Choroid plexus epithelial cell (primary cell): ENCODE measurements around the gene CDH5.

Source experiments
- DNase-seq: peaks from one replicate; pipeline ENCODE4 v3.0.0-alpha.2; 2010; ENCODE audit warnings: low read depth
- H3K4me3 ChIP-seq: 2 replicates; pipeline ENCODE4 v1.5.1; 2011; ENCODE audit warnings: low read depth, mild to moderate bottlenecking, control low read depth, low read length, moderate library complexity
- CTCF ChIP-seq: conservative IDR thresholded peaks from 2 replicates; pipeline ENCODE4 v1.5.1; 2011; ENCODE audit warnings: low read depth, mild to moderate bottlenecking, control low read depth, inconsistent platforms, low read length, moderate library complexity

CDH5 gene

GRCh38 chr16:66337463-66338188 lies 28.9 kb upstream of the CDH5 start:
- H3K4me3 ChIP-seq, result no peak overlapping the region
- DNase-seq, result no peak
- no peak for TF ChIP-seq CTCF

DNA sequence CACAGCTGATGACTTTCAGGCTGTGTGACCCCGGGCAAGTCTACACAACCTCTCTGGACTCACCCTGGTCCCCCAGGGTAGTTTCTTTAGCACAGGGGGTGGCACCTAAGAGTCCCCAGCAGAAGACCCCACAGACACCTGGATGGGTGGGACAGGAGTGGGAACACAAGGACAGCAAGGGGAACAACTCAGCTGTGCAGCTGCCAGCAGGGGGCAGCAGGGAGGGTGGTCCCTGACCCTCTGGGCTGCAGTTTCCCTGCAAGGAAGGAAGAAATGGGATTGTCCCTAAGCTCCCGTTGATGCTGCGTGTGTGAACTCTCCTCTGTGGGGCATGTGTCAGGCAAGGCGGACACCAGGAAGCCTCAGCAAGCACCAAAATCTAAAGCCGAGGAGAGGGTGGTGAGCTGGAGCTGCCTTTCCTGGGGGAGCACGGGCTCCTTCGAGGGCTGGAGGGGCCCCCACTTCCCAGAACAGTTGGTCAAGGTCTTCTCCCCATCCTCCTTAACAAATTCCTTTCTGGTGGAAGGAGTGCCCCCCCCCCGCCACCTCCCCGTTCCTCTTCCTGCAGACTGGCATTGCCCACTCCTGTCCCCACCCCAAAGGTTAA lies 24.1 kb upstream of the CDH5 start:
- peak; percentile 32 for DNase-seq
- peak; percentile 84 for TF ChIP-seq CTCF
- H3K4me3 ChIP-seq, result no peak overlapping the region

DNA sequence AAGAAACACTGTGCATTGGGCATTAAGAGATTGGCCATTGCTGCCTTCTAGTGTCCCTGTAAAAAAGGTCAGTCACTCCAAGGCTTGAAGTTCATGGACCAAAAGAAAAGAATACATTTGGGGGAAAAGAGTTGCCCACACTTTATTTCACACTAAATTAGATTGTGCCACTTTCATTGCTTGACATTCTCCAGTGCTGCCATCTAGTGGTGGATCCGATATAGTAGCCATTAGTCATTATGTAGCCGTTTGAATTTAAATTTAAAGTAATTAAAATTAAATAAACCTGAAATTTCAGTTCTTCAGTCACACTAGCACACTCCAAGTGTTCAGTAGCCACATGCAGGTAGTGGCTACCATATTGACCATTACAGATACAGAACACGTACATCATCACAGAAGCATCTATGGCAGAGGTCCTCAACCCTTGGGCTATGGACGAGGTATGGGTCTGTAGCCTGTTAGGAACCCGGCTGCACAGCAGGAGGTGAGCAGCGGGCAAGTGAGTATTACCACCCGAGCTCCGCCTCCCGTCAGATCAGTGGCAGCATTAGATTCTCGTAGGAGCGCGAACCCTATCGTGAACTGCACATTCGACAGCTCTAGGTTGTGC lies 21.9 kb upstream of the CDH5 start:
- H3K4me3 ChIP-seq, result no peak overlapping the region
- DNase-seq, result peak; percentile 68

GRCh38 chr16:66346221-66346620 lies 20.3 kb upstream of the CDH5 start:
- TF ChIP-seq CTCF, result no peak
- H3K4me3 ChIP-seq, result no peak overlapping the region
- DNase-seq, result no peak

More for the DNA sequence above, 21.9 kb upstream of the CDH5 start:
- peak; percentile 65 for TF ChIP-seq CTCF

DNA sequence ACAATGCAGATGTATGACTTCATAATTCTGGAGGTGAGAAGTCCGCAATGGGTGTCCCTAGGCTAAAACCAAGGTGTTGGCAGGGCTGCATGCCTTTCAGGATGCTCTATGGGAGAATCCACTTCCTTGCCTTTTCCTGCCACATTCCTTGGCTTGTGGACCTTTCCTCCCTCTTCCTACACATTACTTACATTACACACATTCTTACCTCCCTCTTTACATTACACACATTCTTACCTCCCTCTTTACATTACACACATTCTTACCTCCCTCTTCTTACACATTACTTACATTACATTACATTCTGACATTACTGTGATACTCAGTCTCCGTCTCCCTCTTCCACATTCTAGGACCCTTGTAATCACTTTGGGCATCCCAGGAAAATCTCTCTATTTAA lies 14.2 kb upstream of the CDH5 start:
- no peak for TF ChIP-seq CTCF
- no peak overlapping the region for H3K4me3 ChIP-seq
- DNase-seq, result no peak

DNA sequence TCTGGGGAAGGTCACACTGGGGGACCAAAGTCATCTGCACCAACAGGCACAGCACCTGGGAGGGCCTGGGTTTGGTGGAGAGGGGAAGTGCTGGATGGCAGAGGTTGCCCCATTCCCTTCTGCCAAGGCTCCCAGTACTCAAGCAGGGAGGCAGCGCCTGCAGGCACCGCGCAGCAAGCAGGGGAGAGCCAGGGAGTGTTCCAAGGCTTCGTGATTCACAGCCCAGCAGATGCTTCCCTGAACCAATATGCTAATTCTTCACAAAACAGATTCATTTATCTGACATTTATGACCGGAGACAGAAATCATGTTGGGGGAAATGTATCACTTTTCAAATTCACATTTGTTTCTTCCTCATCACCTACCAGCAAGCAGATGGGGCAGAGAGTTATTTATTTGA lies 13.4 kb upstream of the CDH5 start:
- no peak for DNase-seq
- no peak overlapping the region for H3K4me3 ChIP-seq
- no peak for TF ChIP-seq CTCF
